H9 (cell line): Measurements from ENCODE around the gene CLDND1. TPM values are rescaled to one million over a fixed set of nuclear protein-coding genes. Genes with fewer than 3 reads are reported as not detected.

Experiments
- DNase-seq: peaks from one replicate; pipeline ENCODE4 v3.0.0-alpha.2; 2017
- H2AFZ ChIP-seq: one replicate; pipeline ENCODE4 v1.6.1; 2013; ENCODE audit warnings: mild to moderate bottlenecking, low read length, control low read depth, moderate library complexity
- H2AK5ac ChIP-seq: 2 replicates; pipeline ENCODE4 v1.6.1; 2013; ENCODE audit warnings: low read length, control low read depth, mixed read lengths; ENCODE audit not compliant: insufficient read length
- H2BK120ac ChIP-seq: one replicate; pipeline ENCODE4 v1.6.1; 2013; ENCODE audit warnings: low read depth, mild to moderate bottlenecking, low read length, control low read depth, inconsistent platforms; ENCODE audit not compliant: poor library complexity, severe bottlenecking
- H2BK12ac ChIP-seq: 2 replicates; pipeline ENCODE4 v1.6.1; 2013; ENCODE audit warnings: low read length, control low read depth, mixed read lengths, low read depth; ENCODE audit not compliant: insufficient read length
- H2BK15ac ChIP-seq: 2 replicates; pipeline ENCODE4 v1.6.1; 2013; ENCODE audit warnings: low read depth, low read length, control low read depth
- H2BK20ac ChIP-seq: one replicate; pipeline ENCODE4 v1.6.1; 2013; ENCODE audit warnings: low read depth, mild to moderate bottlenecking, low read length, control low read depth, inconsistent platforms; ENCODE audit not compliant: poor library complexity, severe bottlenecking
- H2BK5ac ChIP-seq: 2 replicates; pipeline ENCODE4 v1.6.1; 2013; ENCODE audit warnings: low read length, control low read depth, mixed read lengths; ENCODE audit not compliant: insufficient read length
- H3K14ac ChIP-seq: 2 replicates; pipeline ENCODE4 v1.6.1; 2013; ENCODE audit warnings: low read length, control low read depth; ENCODE audit not compliant: insufficient read depth
- H3K18ac ChIP-seq: 2 replicates; pipeline ENCODE4 v1.6.1; 2013; ENCODE audit warnings: low read depth, mild to moderate bottlenecking, mixed read lengths, low read length, control low read depth; ENCODE audit not compliant: insufficient read length
- H3K23ac ChIP-seq: 2 replicates; pipeline ENCODE4 v1.6.1; 2013; ENCODE audit warnings: low read length, control low read depth, mixed read lengths, low read depth; ENCODE audit not compliant: insufficient read length
- H3K23me2 ChIP-seq: 2 replicates; pipeline ENCODE4 v1.6.1; 2013; ENCODE audit warnings: low read depth, mild to moderate bottlenecking, mixed read lengths, low read length, control low read depth; ENCODE audit not compliant: insufficient read length, poor library complexity, severe bottlenecking
- H3K27ac ChIP-seq: 2 replicates; pipeline ENCODE4 v1.5.1; 2013; ENCODE audit warnings: low read length, control low read depth, mixed read lengths, low read depth; ENCODE audit not compliant: insufficient read length
- H3K27me3 ChIP-seq: 2 replicates; pipeline ENCODE4 v1.6.1; 2013; ENCODE audit warnings: low read length, control low read depth, inconsistent platforms; ENCODE audit not compliant: insufficient read depth
- H3K4ac ChIP-seq: 2 replicates; pipeline ENCODE4 v1.6.1; 2013; ENCODE audit warnings: low read depth, mild to moderate bottlenecking, control low read depth, inconsistent platforms, low read length, moderate library complexity
- H3K4me1 ChIP-seq: 2 replicates; pipeline ENCODE4 v1.6.1; 2013; ENCODE audit warnings: low read length, control low read depth, inconsistent platforms; ENCODE audit not compliant: insufficient read depth
- H3K4me2 ChIP-seq: 2 replicates; pipeline ENCODE4 v1.6.1; 2013; ENCODE audit warnings: low read length, control low read depth, mixed read lengths; ENCODE audit not compliant: insufficient read length, insufficient read depth
- H3K56ac ChIP-seq: 2 replicates; pipeline ENCODE4 v1.6.1; 2013; ENCODE audit warnings: low read depth, mild to moderate bottlenecking, mixed read lengths, low read length, control low read depth; ENCODE audit not compliant: insufficient read length
- H3K79me1 ChIP-seq: 2 replicates; pipeline ENCODE4 v1.6.1; 2013; ENCODE audit warnings: low read depth, mild to moderate bottlenecking, moderate library complexity, low read length, control low read depth, inconsistent platforms; ENCODE audit not compliant: insufficient read depth, poor library complexity, severe bottlenecking
- H3K79me2 ChIP-seq: 2 replicates; pipeline ENCODE4 v1.6.1; 2013; ENCODE audit warnings: low read length, control low read depth, inconsistent platforms; ENCODE audit not compliant: insufficient read depth
- H3K9ac ChIP-seq: 2 replicates; pipeline ENCODE4 v1.6.1; 2013; ENCODE audit warnings: low read length, control low read depth, mixed read lengths; ENCODE audit not compliant: insufficient read length; ENCODE audit errors: extremely low read depth
- H3K9me3 ChIP-seq: one replicate; pipeline ENCODE4 v1.6.1; 2013; ENCODE audit warnings: low read depth, low read length, inconsistent platforms; ENCODE audit not compliant: control insufficient read depth
- H3T11ph ChIP-seq: one replicate; pipeline ENCODE4 v1.6.1; 2013; ENCODE audit warnings: mild to moderate bottlenecking, low read length, control low read depth, inconsistent platforms
- H4K20me1 ChIP-seq: one replicate; pipeline ENCODE4 v1.6.1; 2013; ENCODE audit not compliant: control insufficient read depth, insufficient read length, insufficient read depth
- H4K5ac ChIP-seq: 2 replicates; pipeline ENCODE4 v1.6.1; 2013; ENCODE audit warnings: low read depth, mild to moderate bottlenecking, mixed read lengths, low read length, control low read depth; ENCODE audit not compliant: insufficient read length
- H4K8ac ChIP-seq: replicated peaks from 2 replicates; pipeline ENCODE4 v1.6.1; 2013; ENCODE audit warnings: low read length, control low read depth, mixed read lengths, low read depth; ENCODE audit not compliant: insufficient read length
- H4K91ac ChIP-seq: 2 replicates; pipeline ENCODE4 v1.6.1; 2013; ENCODE audit warnings: low read depth, mild to moderate bottlenecking, moderate library complexity, mixed read lengths, low read length, control low read depth; ENCODE audit not compliant: insufficient read length
- H3K27ac Mint-ChIP-seq, 3 experiments: 2 replicates in 2 of 3; 3 replicates in 1 of 3; pipeline ENCODE4 v1.8.0; 2020 to 2021; ENCODE audit warnings: mixed read lengths in 3 of 3, mild to moderate bottlenecking in 1 of 3, moderate library complexity in 1 of 3
- H3K27me3 Mint-ChIP-seq: 2 replicates; pipeline ENCODE4 v1.8.0; 2021; ENCODE audit warnings: low read depth, mild to moderate bottlenecking, moderate library complexity, mixed read lengths
- H3K36me3 Mint-ChIP-seq, 3 experiments: 2 replicates in 2 of 3; 3 replicates in 1 of 3; pipeline ENCODE4 v1.8.0; 2020 to 2021; ENCODE audit warnings: low read depth in 3 of 3, mixed read lengths in 3 of 3; ENCODE audit not compliant: insufficient read depth in 1 of 3
- H3K4me1 Mint-ChIP-seq, 2 experiments: 2 replicates each; pipeline ENCODE4 v1.8.0; 2020; ENCODE audit warnings: mixed read lengths in 2 of 2
- H3K4me3 Mint-ChIP-seq, 2 experiments: 2 replicates in 1 of 2; 3 replicates in 1 of 2; pipeline ENCODE4 v1.8.0; 2020 to 2021; ENCODE audit warnings: mild to moderate bottlenecking in 2 of 2, mixed read lengths in 2 of 2, moderate library complexity in 1 of 2
- H3K9me3 Mint-ChIP-seq, 2 experiments: 2 replicates in 1 of 2; 3 replicates in 1 of 2; pipeline ENCODE4 v1.8.0; 2020; ENCODE audit warnings: mild to moderate bottlenecking in 2 of 2, mixed read lengths in 2 of 2, moderate library complexity in 1 of 2
- CTCF ChIP-seq: fragments of 200-600 bp; sonication (generic); conservative IDR thresholded peaks from 3 replicates; pipeline ENCODE4 v1.8.0; 2021; ENCODE audit warnings: antibody characterized with exemption, mild to moderate bottlenecking
- WGBS: extraction: QIAGEN DNeasy Blood & Tissue Kit; methylation state at CpG from one replicate; pipeline ENCODE4 v1.1.7; 2013; ENCODE audit warnings: missing lambda C conversion rate, low lambda C conversion rate, mixed read lengths; ENCODE audit not compliant: insufficient read length; ENCODE audit errors: extremely low coverage; 5-methylcytosine and 5-hydroxymethylcytosine counted together
- total RNA-seq: library from RNA; stranded (reverse); gene quantifications from 2 replicates; pipeline ENCODE4 v1.2.1, GENCODE V29; 2021

Gene CLDND1
- total RNA-seq, 1 experiment from 2014 or later: 83.0 TPM

GRCh38 chr3:98565237-98565643 is 42.5 kb upstream of the CLDND1 start:
- Histone ChIP-seq H3K14ac (no peak overlapping the region), H2AK5ac (no peak overlapping the region), H3K27me3 (no peaks in the 10 kb centered on the region), H3K79me2 (no peaks in the 10 kb centered on the region), H3K4me2 (no peak overlapping the region), H2BK20ac (no peak overlapping the region), H2BK15ac (no peak overlapping the region), H4K8ac (no peak overlapping the region), H3K9ac (no peak overlapping the region), H3K79me1 (no peaks in the 10 kb centered on the region), H2BK120ac (no peak overlapping the region), H3K27ac (no peak overlapping the region), H2AFZ (no peak overlapping the region), H2BK12ac (no peak overlapping the region), H3K9me3 (no peaks in the 10 kb centered on the region), H3K23ac (no peak overlapping the region), H3K56ac (no peak overlapping the region), H4K20me1 (no peaks in the 10 kb centered on the region), H4K91ac (no peak overlapping the region), H3K4ac (no peak overlapping the region), H2BK5ac (no peak overlapping the region), H3T11ph (no peak overlapping the region), H3K18ac (no peak overlapping the region), H4K5ac (no peak overlapping the region), H3K4me1 (no peaks in the 10 kb centered on the region), H3K23me2 (no peaks in the 10 kb centered on the region)
- H3K9me3 Mint-ChIP-seq: no peaks in the 10 kb centered on the region; a peak in 1 of 5 replicates
- H3K4me1 Mint-ChIP-seq: peaks cover 0 to 2% of the 10 kb centered on the region in 2 experiments; a peak in 1 of 4 replicates
- no peak overlapping the region for H3K27ac Mint-ChIP-seq
- H3K4me3 Mint-ChIP-seq: no peak overlapping the region
- no CpG with 5 or more reads among the region's 3 CpGs for WGBS
- TF ChIP-seq CTCF: no peak
- DNase-seq: no peak
- H3K27me3 Mint-ChIP-seq: no peaks in the 10 kb centered on the region
- H3K36me3 Mint-ChIP-seq: no peaks in the 10 kb centered on the region
